ENCODE results near the gene GUCY2F.
A peak's percentile ranks its signal among the peaks of the same experiment; 100 is the strongest.

The GUCY2F gene

GRCh38 chrX:109489174-109489573, 7.3 kb upstream of the GUCY2F start:
- no peak for TF ChIP-seq CTCF (IDR thresholded peaks at IDR 0.05; ENCODE audit: insufficient read depth, low read length, poor library complexity, severe bottlenecking)
- DNase-seq (ENCODE audit: extremely low read depth, insufficient read length), result no peak
- no peak overlapping the region for H3K4me3 ChIP-seq (replicated peaks; ENCODE audit: low read depth, low read length)
- no peaks in the 10 kb centered on the region for H3K36me3 ChIP-seq (ENCODE audit: control insufficient read depth, insufficient read depth, low read length)
- H3K27me3 ChIP-seq (replicated peaks; ENCODE audit: control insufficient read depth, insufficient read depth, low read length), result no peaks in the 10 kb centered on the region

GRCh38 chrX:109487640-109488039, 5.8 kb upstream of the GUCY2F start:
- H3K4me3 ChIP-seq (replicated peaks; ENCODE audit: low read depth, low read length), result no peak overlapping the region
- TF ChIP-seq CTCF (IDR thresholded peaks at IDR 0.05; ENCODE audit: insufficient read depth, low read length, poor library complexity, severe bottlenecking), result no peak
- no peaks in the 10 kb centered on the region for H3K27me3 ChIP-seq (replicated peaks; ENCODE audit: control insufficient read depth, insufficient read depth, low read length)
- DNase-seq (ENCODE audit: extremely low read depth, insufficient read length), result peak; percentile 9
- H3K36me3 ChIP-seq (ENCODE audit: control insufficient read depth, insufficient read depth, low read length), result no peaks in the 10 kb centered on the region

GRCh38 chrX:109485470-109486340, 3.8 kb upstream of the GUCY2F start:
- TF ChIP-seq CTCF (IDR thresholded peaks at IDR 0.05; ENCODE audit: insufficient read depth, low read length, poor library complexity, severe bottlenecking), result peak; percentile 93
- DNase-seq (ENCODE audit: extremely low read depth, insufficient read length), result peak; percentile 21
- no peaks in the 10 kb centered on the region for H3K36me3 ChIP-seq (ENCODE audit: control insufficient read depth, insufficient read depth, low read length)
- no peaks in the 10 kb centered on the region for H3K27me3 ChIP-seq (replicated peaks; ENCODE audit: control insufficient read depth, insufficient read depth, low read length)
- H3K4me3 ChIP-seq (replicated peaks; ENCODE audit: low read depth, low read length), result no peak overlapping the region

- Histone ChIP-seq H3K27me3 (replicated peaks; ENCODE audit: control insufficient read depth, insufficient read depth, low read length) (no peaks in the 10 kb centered on the region), H3K4me3 (replicated peaks; ENCODE audit: low read depth, low read length) (no peak overlapping the region), H3K36me3 (ENCODE audit: control insufficient read depth, insufficient read depth, low read length) (no peaks in the 10 kb centered on the region)
- no peak for DNase-seq (ENCODE audit: extremely low read depth, insufficient read length)
- TF ChIP-seq CTCF (IDR thresholded peaks at IDR 0.05; ENCODE audit: insufficient read depth, low read length, poor library complexity, severe bottlenecking), result no peak
These were observed 3.0 kb upstream of the GUCY2F start for GRCh38 chrX:109484886-109485285.

GRCh38 chrX:109475174-109475891, 6.6 kb downstream of the GUCY2F start:
- H3K27me3 ChIP-seq (replicated peaks; ENCODE audit: control insufficient read depth, insufficient read depth, low read length), result no peaks in the 10 kb centered on the region
- TF ChIP-seq CTCF (IDR thresholded peaks at IDR 0.05; ENCODE audit: insufficient read depth, low read length, poor library complexity, severe bottlenecking), result peak; percentile 18
- no peak overlapping the region for H3K4me3 ChIP-seq (replicated peaks; ENCODE audit: low read depth, low read length)
- H3K36me3 ChIP-seq (ENCODE audit: control insufficient read depth, insufficient read depth, low read length), result no peaks in the 10 kb centered on the region
- peak; percentile 1 for DNase-seq (ENCODE audit: extremely low read depth, insufficient read length)

Data from GM06990 (cell line).